SU-DHL-6 (cell line): ENCODE data around the gene ACCSL.

Source experiments
- H2AFZ ChIP-seq: fragments of 200-600 bp; sonication (generic); 2 replicates; pipeline ENCODE4 v1.6.1; 2014; ENCODE audit warnings: low read depth, mild to moderate bottlenecking, moderate library complexity, mixed read lengths, antibody characterized with exemption, low read length; ENCODE audit not compliant: severe bottlenecking
- H3F3A ChIP-seq: fragments of 200-600 bp; shearing (Covaris generic); 2 replicates; pipeline ENCODE4 v1.6.0; 2016; ENCODE audit warnings: antibody characterized with exemption, mild to moderate bottlenecking; ENCODE audit not compliant: insufficient read depth
- H3K27ac ChIP-seq: fragments of 200-600 bp; sonication (generic); 2 replicates; pipeline ENCODE4 v1.5.1; 2016; ENCODE audit warnings: low read depth, mild to moderate bottlenecking, low read length, moderate library complexity, mixed read lengths
- H3K27me3 ChIP-seq: fragments of 200-600 bp; sonication (generic), shearing (Covaris generic); 2 replicates; pipeline ENCODE4 v1.6.0; 2014; ENCODE audit warnings: mild to moderate bottlenecking, low read length
- H3K36me3 ChIP-seq: fragments of 200-600 bp; sonication (generic); 2 replicates; pipeline ENCODE4 v1.6.1; 2014; ENCODE audit warnings: mild to moderate bottlenecking, low read length, mixed read lengths
- H3K4me2 ChIP-seq: fragments of 300-600, 200-600 bp; shearing (Covaris generic), sonication (generic); 2 replicates; pipeline ENCODE4 v1.6.0; 2014; ENCODE audit warnings: low read length, low read depth, mild to moderate bottlenecking; ENCODE audit not compliant: poor library complexity, severe bottlenecking
- H3K4me3 ChIP-seq: fragments of 200-600 bp; sonication (generic); 2 replicates; pipeline ENCODE4 v1.5.1; 2014; ENCODE audit warnings: antibody characterized with exemption, low read length, mild to moderate bottlenecking, mixed read lengths; ENCODE audit not compliant: insufficient read depth, poor library complexity, severe bottlenecking
- H3K79me2 ChIP-seq: fragments of 200-600 bp; sonication (generic); 2 replicates; pipeline ENCODE4 v1.6.1; 2014; ENCODE audit warnings: mild to moderate bottlenecking, low read length, moderate library complexity; ENCODE audit not compliant: insufficient read depth
- H3K9ac ChIP-seq: fragments of 200-600 bp; sonication (generic); 2 replicates; pipeline ENCODE4 v1.7.0; 2014; ENCODE audit warnings: mild to moderate bottlenecking, low read length
- H3K9me2 ChIP-seq: fragments of 200-600 bp; sonication (generic); replicated peaks from 2 replicates; pipeline ENCODE4 v1.6.1; 2014; ENCODE audit warnings: low read length; ENCODE audit not compliant: insufficient read depth
- H3K9me3 ChIP-seq: fragments of 200-600 bp; sonication (generic); 2 replicates; pipeline ENCODE4 v1.6.1; 2014; ENCODE audit warnings: low read length, mixed read lengths; ENCODE audit not compliant: insufficient read depth
- H4K20me1 ChIP-seq: fragments of 200-600 bp; sonication (generic); 2 replicates; pipeline ENCODE4 v1.6.1; 2014; ENCODE audit warnings: low read depth, mild to moderate bottlenecking, antibody characterized with exemption, low read length, moderate library complexity, mixed read lengths
- CTCF ChIP-seq: fragments of 200-600 bp; sonication (generic); IDR thresholded peaks from one replicate; pipeline ENCODE4 v1.5.1; 2017; ENCODE audit warnings: antibody characterized with exemption, mild to moderate bottlenecking, low read length, moderate library complexity; ENCODE audit not compliant: insufficient read depth, poor library complexity, severe bottlenecking
- EZH2phosphoT487 ChIP-seq: fragments of 200-600 bp; sonication (generic), shearing (Covaris generic); conservative IDR thresholded peaks from 2 replicates; pipeline ENCODE4 v1.6.1; 2018; ENCODE audit warnings: mild to moderate bottlenecking, antibody characterized with exemption, low read length, moderate library complexity, mixed read lengths

ACCSL gene

DNA sequence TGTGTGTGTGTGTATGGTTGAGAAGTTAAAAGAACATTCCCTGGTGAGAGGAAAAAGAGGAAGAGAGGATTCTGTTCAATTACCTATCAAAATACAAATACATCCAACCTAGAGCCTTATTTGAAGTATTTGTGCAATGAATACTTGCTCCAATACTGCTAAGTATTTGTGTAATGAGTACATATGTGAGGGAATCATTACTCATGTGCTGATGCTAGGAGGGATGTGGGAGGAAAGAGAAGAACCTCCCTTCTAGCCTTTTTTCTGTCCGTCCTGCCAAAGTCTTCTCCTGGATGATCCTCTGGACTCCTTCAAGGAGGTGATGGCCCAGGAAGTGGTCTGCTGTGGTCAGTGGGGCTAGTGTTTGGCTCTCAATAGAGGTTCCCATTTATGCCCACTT, 36.0 kb upstream of the ACCSL start:
- TF ChIP-seq EZH2phosphoT487 (no peak), CTCF (no peak)
- Histone ChIP-seq H4K20me1 (no peaks in the 10 kb centered on the region), H3K79me2 (no peaks in the 10 kb centered on the region), H3K27ac (no peak overlapping the region), H3K4me3 (no peak overlapping the region), H3K9me3 (no peaks in the 10 kb centered on the region), H3F3A (no peaks in the 10 kb centered on the region), H3K9me2 (no peaks in the 10 kb centered on the region), H3K36me3 (no peaks in the 10 kb centered on the region), H3K27me3 (no peaks in the 10 kb centered on the region), H3K9ac (no peak overlapping the region), H3K4me2 (no peak overlapping the region), H2AFZ (no peak overlapping the region)

DNA sequence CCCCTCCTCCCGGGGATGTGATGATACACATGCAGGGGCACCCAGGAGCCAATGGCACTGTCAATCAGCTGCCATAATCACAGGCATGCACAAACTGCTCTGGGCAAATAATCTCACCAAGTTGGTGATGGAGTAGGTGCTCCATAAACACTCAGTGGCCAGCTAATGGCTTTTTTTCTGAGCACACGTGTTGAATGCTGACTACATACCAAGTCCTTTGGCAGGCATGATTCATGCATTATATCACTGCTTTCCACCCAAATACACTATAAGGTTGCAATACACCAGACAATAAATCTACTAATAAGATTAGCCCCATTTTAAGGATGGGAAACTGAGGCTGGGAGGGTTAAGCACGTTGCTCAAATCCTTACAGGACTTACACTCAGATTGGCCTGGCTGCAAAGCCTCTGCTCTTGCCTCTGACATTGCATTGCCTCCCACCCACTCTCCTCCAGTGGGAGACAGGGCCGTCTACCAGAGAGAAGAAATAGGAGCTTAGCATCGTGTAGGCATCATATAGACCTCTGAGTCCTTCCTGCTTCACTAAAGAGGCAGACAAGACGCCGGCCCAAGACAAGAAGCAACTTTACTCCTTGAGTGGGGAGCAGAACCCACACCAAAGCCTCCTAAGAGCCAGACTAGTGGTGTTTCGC, 32.7 kb upstream of the ACCSL start:
- TF ChIP-seq CTCF, result no peak
- TF ChIP-seq EZH2phosphoT487, result no peak
- Histone ChIP-seq H3K9me3 (no peaks in the 10 kb centered on the region), H3K27me3 (no peaks in the 10 kb centered on the region), H2AFZ (no peak overlapping the region), H3K27ac (no peak overlapping the region), H3K36me3 (no peaks in the 10 kb centered on the region), H3F3A (no peaks in the 10 kb centered on the region), H4K20me1 (no peaks in the 10 kb centered on the region), H3K4me2 (no peak overlapping the region), H3K9me2 (no peaks in the 10 kb centered on the region), H3K79me2 (no peaks in the 10 kb centered on the region), H3K9ac (no peak overlapping the region), H3K4me3 (no peak overlapping the region)

DNA sequence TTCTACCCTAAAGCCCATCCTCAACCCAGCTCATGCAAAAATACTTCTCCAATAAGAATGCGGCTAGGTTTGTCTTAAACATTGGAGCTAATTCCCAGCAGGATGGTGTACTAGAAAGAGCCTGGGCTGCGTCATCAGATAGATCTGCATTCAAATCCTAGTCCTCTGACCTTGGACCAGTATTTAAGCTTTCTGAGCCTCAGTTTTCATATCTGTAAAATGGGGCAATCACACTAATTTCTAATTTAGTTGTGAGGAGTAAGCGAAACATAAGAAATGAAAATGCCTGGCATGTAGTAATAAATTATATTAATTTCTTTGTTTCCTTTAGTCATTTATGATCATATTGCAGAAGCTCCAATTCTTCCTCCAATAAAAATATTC, 32.2 kb upstream of the ACCSL start:
- Histone ChIP-seq H4K20me1 (no peaks in the 10 kb centered on the region), H3K4me2 (no peak overlapping the region), H2AFZ (no peak overlapping the region), H3K27ac (no peak overlapping the region), H3K79me2 (no peaks in the 10 kb centered on the region), H3K9me3 (no peaks in the 10 kb centered on the region), H3K27me3 (no peaks in the 10 kb centered on the region), H3K4me3 (no peak overlapping the region), H3K9me2 (no peaks in the 10 kb centered on the region), H3K36me3 (no peaks in the 10 kb centered on the region), H3F3A (no peaks in the 10 kb centered on the region), H3K9ac (no peak overlapping the region)
- TF ChIP-seq CTCF, result no peak
- no peak for TF ChIP-seq EZH2phosphoT487

DNA sequence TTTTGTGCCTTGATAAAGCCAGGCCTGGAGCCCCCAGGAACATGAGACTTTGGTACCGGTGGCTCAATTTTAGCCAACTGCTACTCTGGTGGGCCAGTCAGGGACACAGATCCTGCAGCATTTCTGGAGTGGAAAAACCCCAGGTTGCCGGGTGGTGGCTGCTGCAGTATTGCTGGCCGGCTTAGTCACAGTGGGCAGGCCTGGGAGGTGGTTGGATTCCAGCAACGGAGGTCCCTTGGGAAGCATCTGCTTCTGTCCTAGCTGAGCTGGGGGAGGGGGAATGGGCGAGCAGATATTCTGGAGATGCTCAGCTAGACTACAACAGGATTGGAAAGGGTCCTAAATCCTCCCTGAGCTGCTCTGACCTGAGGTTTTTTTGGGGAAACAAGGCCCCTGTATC, 31.6 kb upstream of the ACCSL start:
- H3K27me3 ChIP-seq, result no peaks in the 10 kb centered on the region
- H2AFZ ChIP-seq, result no peak overlapping the region
- H3K9me2 ChIP-seq, result no peaks in the 10 kb centered on the region
- no peaks in the 10 kb centered on the region for H3K79me2 ChIP-seq
- no peak overlapping the region for H3K4me2 ChIP-seq
- no peaks in the 10 kb centered on the region for H3K36me3 ChIP-seq
- no peaks in the 10 kb centered on the region for H3F3A ChIP-seq
- no peak overlapping the region for H3K9ac ChIP-seq
- H4K20me1 ChIP-seq, result no peaks in the 10 kb centered on the region
- H3K27ac ChIP-seq, result no peak overlapping the region
- H3K4me3 ChIP-seq, result no peak overlapping the region
- H3K9me3 ChIP-seq, result no peaks in the 10 kb centered on the region
- TF ChIP-seq EZH2phosphoT487 (no peak), CTCF (no peak)
